Motor neuron (in vitro differentiated cells): Measurements from ENCODE around the gene LANCL1. TPM values are rescaled to one million over a fixed set of nuclear protein-coding genes. Genes with fewer than 3 reads are reported as not detected.

Experiments used
- ATAC-seq, 8 experiments: fragments of 200-7000 bp; cut with Tn5 transposase; replicated peaks in 6 of 8; 2 replicates each; pipeline ENCODE4 v1.8.0; 2021; ENCODE audit warnings: mild to moderate bottlenecking in 8 of 8, moderate library complexity in 8 of 8
- H3K27ac ChIP-seq, 2 donors: fragments of 250-450 bp; sonication (Bioruptor Pico); 2 replicates each; pipeline ENCODE4 v1.9.0; 2021; ENCODE audit warnings: antibody characterized with exemption in 2 of 2, mild to moderate bottlenecking in 2 of 2, moderate library complexity in 1 of 2
- H3K4me1 ChIP-seq, 2 donors: fragments of 250-450 bp; sonication (Bioruptor Pico); replicated peaks in 1 of 2; 2 replicates each; pipeline ENCODE4 v1.6.1; 2021; ENCODE audit warnings: antibody characterized with exemption in 2 of 2, mild to moderate bottlenecking in 2 of 2, moderate library complexity in 1 of 2
- H3K4me3 ChIP-seq, 5 donors: fragments of 250-450 bp; sonication (Bioruptor Pico); 2 replicates each; pipeline ENCODE4 v1.9.0; 2021; ENCODE audit warnings: antibody characterized with exemption in 5 of 5, mild to moderate bottlenecking in 5 of 5, moderate library complexity in 4 of 5
- WGBS, 10 experiments: fragments of 450-650 bp; shearing (Covaris generic); methylation state at CpG; one replicate each; pipeline ENCODE4 v1.0.0; 2022; 5-methylcytosine and 5-hydroxymethylcytosine counted together
- in situ Hi-C, 9 experiments: fragments of 400-800 bp; cut with MboI; loops; one replicate each; pipeline ENCODE4 v1.15.0; 2021; ENCODE audit warnings: low sequenced_read_pairs in 9 of 9, low pct_unique_long_range_greater_than_20kb in 2 of 9; ENCODE audit not compliant: unreplicated experiment in 9 of 9
- total RNA-seq, 8 experiments: library from RNA; unstranded; fragments of 300-600 nt; gene quantifications; 2 replicates each; pipeline versions ENCODE4 v1.2.3 to v1.2.4, GENCODE V29; 2022

The LANCL1 gene
- 100 to 1,000 TPM in 2 of 8 experiments, 10 to 100 TPM in 6; 26.9 to 239 (median 35.7) TPM for total RNA-seq

GRCh38 chr2:210476194-210477128, at the start of gene LANCL1:
Gene LANCL1 (minus strand): TSS chr2:210476759. CDS start chr2:210476396, 363 bp downstream.
- ATAC-seq = peak; percentile 98 to 100 (median 100)
- peak within 1 kb of the TSS; percentile 51 to 82 (median 73) for H3K4me3 ChIP-seq
- peaks cover 0 to 10% of the 10 kb centered on the region in 2 donors for H3K4me1 ChIP-seq
- in situ Hi-C loops = no loop called here
- H3K27ac ChIP-seq = peak within 1 kb of the TSS; percentile 78 to 87
- 0 to 4% (median 1%) methylated on average over 6 to 19 of the region's 49 CpGs; no CpG with 5 or more reads in 1 of the 10 experiments for WGBS, 10 experiments

- no peaks in the 10 kb centered on the region for H3K4me1 ChIP-seq
- no peak overlapping the region for H3K27ac ChIP-seq
- in situ Hi-C loops = no loop called here
- ATAC-seq = no peak
- no peak overlapping the region for H3K4me3 ChIP-seq
These were observed 48.0 kb upstream of the LANCL1 start for GRCh38 chr2:210524533-210524932.

- H3K4me1 ChIP-seq = no peaks in the 10 kb centered on the region
- ATAC-seq = no peak
- in situ Hi-C loops = no loop called here
- no peak overlapping the region for H3K4me3 ChIP-seq
- 43 to 100% (median 94%) methylated on average over 1 to 4 of the region's 4 CpGs for WGBS, 10 experiments
- no peak overlapping the region for H3K27ac ChIP-seq
These were observed 47.2 kb upstream of the LANCL1 start for GRCh38 chr2:210523650-210524289.

- Histone ChIP-seq H3K27ac (no peak overlapping the region), H3K4me1 (peaks cover 0 to 3% of the 10 kb centered on the region in 2 donors), H3K4me3 (no peak overlapping the region)
- ATAC-seq = no peak
- in situ Hi-C loops = no loop called here
These were observed 45.8 kb upstream of the LANCL1 start for GRCh38 chr2:210522399-210522798.

GRCh38 chr2:210519594-210519993, 43.0 kb upstream of the LANCL1 start:
- Histone ChIP-seq H3K27ac (no peak overlapping the region), H3K4me1 (peaks cover 8 to 9% of the 10 kb centered on the region in 2 donors), H3K4me3 (no peak overlapping the region)
- in situ Hi-C loops = no loop called here
- WGBS, 10 experiments = 44 to 100% (median 93%) methylated on average over 1 to 5 of the region's 5 CpGs; no CpG with 5 or more reads in 1 of the 10 experiments
- peak in 1 of 8 experiments; percentile 30 for ATAC-seq

- peak in 5 of 8 experiments; percentile 40 to 81 (median 52) for ATAC-seq
- Histone ChIP-seq H3K4me1 (peaks cover 8 to 9% of the 10 kb centered on the region in 2 donors), H3K27ac (no peak overlapping the region), H3K4me3 (no peak overlapping the region)
- WGBS, 10 experiments = 0 to 92% (median 27%) methylated on average over 1 to 4 of the region's 4 CpGs; no CpG with 5 or more reads in 2 of the 10 experiments
- in situ Hi-C loops = no loop called here
These were observed 40.7 kb upstream of the LANCL1 start for GRCh38 chr2:210517264-210517663.

GRCh38 chr2:210515911-210516310, 39.4 kb upstream of the LANCL1 start:
- ATAC-seq = no peak

GRCh38 chr2:210503725-210504191, 27.2 kb upstream of the LANCL1 start:
- WGBS, 10 experiments = 0 to 79% (median 46%) methylated on average over 1 to 5 of the region's 5 CpGs; no CpG with 5 or more reads in 1 of the 10 experiments
- H3K4me3 ChIP-seq = no peak overlapping the region
- ATAC-seq = peak in 5 of 8 experiments; percentile 65 to 86 (median 76)
- in situ Hi-C loops = no loop called here
- peak overlapping the region in 1 of 2 donors; percentile 7 for H3K27ac ChIP-seq
- H3K4me1 ChIP-seq = peaks cover 4 to 6% of the 10 kb centered on the region in 2 donors

More at GRCh38 chr2:210515911-210516310, 39.4 kb upstream of the LANCL1 start:
- peaks cover 8 to 9% of the 10 kb centered on the region in 2 donors for H3K4me1 ChIP-seq
- WGBS, 10 experiments = 0 to 90% (median 62%) methylated on average over 1 to 2 of the region's 2 CpGs
- in situ Hi-C loops = no loop called here
- H3K27ac ChIP-seq = no peak overlapping the region
- no peak overlapping the region for H3K4me3 ChIP-seq

GRCh38 chr2:210503001-210503623, 26.6 kb upstream of the LANCL1 start:
- 0 to 100% (median 35%) methylated on average over 1 to 7 of the region's 7 CpGs; no CpG with 5 or more reads in 1 of the 10 experiments for WGBS, 10 experiments
- no peak overlapping the region for H3K4me3 ChIP-seq
- peak in 7 of 8 experiments; percentile 32 to 93 (median 57) for ATAC-seq
- H3K27ac ChIP-seq = peak overlapping the region in 1 of 2 donors; percentile 7
- H3K4me1 ChIP-seq = peaks cover 4 to 6% of the 10 kb centered on the region in 2 donors
- in situ Hi-C loops = no loop called here

- ATAC-seq = no peak
- no peaks in the 10 kb centered on the region for H3K4me1 ChIP-seq
- H3K4me3 ChIP-seq = no peak overlapping the region
- 38 to 100% (median 83%) methylated on average over 2 to 3 of the region's 3 CpGs; no CpG with 5 or more reads in 1 of the 10 experiments for WGBS, 10 experiments
- in situ Hi-C loops = no loop called here
- H3K27ac ChIP-seq = no peak overlapping the region
These were observed 20.0 kb upstream of the LANCL1 start for GRCh38 chr2:210496512-210496911.

- H3K27ac ChIP-seq = no peak overlapping the region
- in situ Hi-C loops = no loop called here
- no peaks in the 10 kb centered on the region for H3K4me1 ChIP-seq
- H3K4me3 ChIP-seq = no peak overlapping the region
- ATAC-seq = no peak
- WGBS, 10 experiments = 33 to 100% (median 92%) methylated on average over 1 to 3 of the region's 3 CpGs; no CpG with 5 or more reads in 1 of the 10 experiments
These were observed 17.0 kb upstream of the LANCL1 start for GRCh38 chr2:210493528-210493927.

GRCh38 chr2:210481601-210482175, 5.1 kb upstream of the LANCL1 start:
- peak in 1 of 8 experiments; percentile 46 for ATAC-seq
- in situ Hi-C loops = no loop called here
- 0 to 43% (median 18%) methylated on average over 1 to 2 of the region's 2 CpGs; no CpG with 5 or more reads in 4 of the 10 experiments for WGBS, 10 experiments

More at GRCh38 chr2:210481601-210482175, 5.1 kb upstream of the LANCL1 start:
- no peak overlapping the region for H3K27ac ChIP-seq
- peaks cover under 1 to 4% of the 10 kb centered on the region in 2 donors for H3K4me1 ChIP-seq
- no peak overlapping the region for H3K4me3 ChIP-seq
